H1 (cell line): ENCODE results near the gene CBFA2T2. TPM values are rescaled to one million over a fixed set of nuclear protein-coding genes. Genes with fewer than 3 reads are reported as not detected.

Experiments used
- CTCF ChIA-PET: fragments of 300-600 bp; sonication (Branson Sonifier 250); formaldehyde crosslinking; loops from one replicate; lab custom pipeline; 2021; ENCODE audit not compliant: partially characterized antibody; lab: Charles Lee
- POLR2A ChIA-PET: fragments of 300-600 bp; sonication (Branson Sonifier 250); formaldehyde crosslinking; loops from one replicate; lab custom pipeline; 2021; ENCODE audit warnings: inconsistent platforms; ENCODE audit not compliant: partially characterized antibody; lab: Charles Lee
- DNase-seq, 2 experiments: peaks; one replicate each; pipeline versions ENCODE4 v3.0.0 to v3.0.0-alpha.2; 2010 to 2022; ENCODE audit warnings: low spot score in 2 of 2, low read depth in 1 of 2, mixed read lengths in 1 of 2
- FAIRE-seq: peaks from 2 replicates; lab custom pipeline; 2011; peaks lifted over from hg19 to GRCh38; lab: Jason Lieb, UNC
- H2AFZ ChIP-seq: 2 replicates; pipeline ENCODE4 v1.8.1; 2012; ENCODE audit warnings: low read length, inconsistent platforms
- H2AK5ac ChIP-seq: 2 replicates; pipeline ENCODE4 v1.6.1; 2013; ENCODE audit warnings: low read depth, low read length
- H2BK120ac ChIP-seq: replicated peaks from 2 replicates; pipeline ENCODE3; 2013; ENCODE audit warnings: low read depth, low read length, inconsistent platforms
- H2BK12ac ChIP-seq: 2 replicates; pipeline ENCODE4 v1.6.1; 2013; ENCODE audit warnings: low read depth, low read length
- H2BK15ac ChIP-seq: 2 replicates; pipeline ENCODE4 v1.6.1; 2013; ENCODE audit warnings: low read length
- H2BK20ac ChIP-seq: 2 replicates; pipeline ENCODE4 v1.6.1; 2013; ENCODE audit warnings: low read length
- H2BK5ac ChIP-seq: 2 replicates; pipeline ENCODE4 v1.6.1; 2013; ENCODE audit warnings: low read depth, low read length
- H3K14ac ChIP-seq: 2 replicates; pipeline ENCODE4 v1.6.1; 2013; ENCODE audit warnings: inconsistent platforms; ENCODE audit not compliant: insufficient read length
- H3K18ac ChIP-seq: 2 replicates; pipeline ENCODE4 v1.6.1; 2013; ENCODE audit warnings: low read length; ENCODE audit errors: extremely low read depth
- H3K23ac ChIP-seq: 2 replicates; pipeline ENCODE4 v1.6.1; 2013; ENCODE audit warnings: inconsistent platforms; ENCODE audit not compliant: insufficient read length
- H3K23me2 ChIP-seq: 2 replicates; pipeline ENCODE4 v1.6.1; 2013; ENCODE audit warnings: low read depth, low read length
- H3K27ac ChIP-seq: 2 replicates; pipeline ENCODE4 v1.6.1; 2011; ENCODE audit warnings: low read depth, low read length, inconsistent platforms
- H3K27me3 ChIP-seq, 4 experiments: replicated peaks in 1 of 4; 1 replicate in 1 of 4; 2 replicates in 3 of 4; pipeline versions ENCODE4 v1.6.1 to v1.8.1; 2011 to 2013; ENCODE audit warnings: low read length in 3 of 4, mild to moderate bottlenecking in 3 of 4, inconsistent platforms in 2 of 4, mixed read lengths in 2 of 4, moderate library complexity in 1 of 4; ENCODE audit not compliant: control insufficient read depth in 3 of 4, insufficient read depth in 3 of 4; ENCODE audit errors: extremely low read depth in 1 of 4
- H3K36me3 ChIP-seq, 4 experiments: 2 replicates each; pipeline versions ENCODE4 v1.6.1 to v1.8.1; 2011 to 2013; ENCODE audit warnings: mild to moderate bottlenecking in 4 of 4, low read length in 3 of 4, moderate library complexity in 2 of 4, control low read depth in 1 of 4, inconsistent platforms in 1 of 4; ENCODE audit not compliant: insufficient read depth in 4 of 4, control insufficient read depth in 2 of 4
- H3K4ac ChIP-seq: replicated peaks from 2 replicates; pipeline ENCODE3; 2013; ENCODE audit warnings: low read length, low read depth, mixed read lengths, inconsistent platforms; ENCODE audit not compliant: insufficient read length
- H3K4me1 ChIP-seq, 4 experiments: replicated peaks in 1 of 4; 1 replicate in 1 of 4; 2 replicates in 3 of 4; pipeline versions ENCODE4 v1.6.1 to v1.8.1; 2011 to 2013; ENCODE audit warnings: low read length in 3 of 4, inconsistent platforms in 2 of 4, mixed read lengths in 1 of 4; ENCODE audit not compliant: insufficient read depth in 4 of 4, control insufficient read depth in 3 of 4
- H3K4me2 ChIP-seq, 2 experiments: 2 replicates each; pipeline versions ENCODE4 v1.6.1 to v1.8.1; 2011 to 2013; ENCODE audit warnings: low read depth in 2 of 2, low read length in 2 of 2, control low read depth in 1 of 2, inconsistent platforms in 1 of 2, mild to moderate bottlenecking in 1 of 2; ENCODE audit not compliant: insufficient read depth in 1 of 2
- H3K4me3 ChIP-seq, 4 experiments: fragments of 200-600, 300-600 bp in 1 of 4; sonication (generic), shearing (Covaris generic), sonication (Bioruptor Twin) in 1 of 4; 2 replicates each; pipeline versions ENCODE4 v1.5.1 to v1.8.1; 2011 to 2016; ENCODE audit warnings: low read length in 4 of 4, low read depth in 3 of 4, control low read depth in 2 of 4, inconsistent platforms in 2 of 4, mild to moderate bottlenecking in 2 of 4, mixed read lengths in 1 of 4, moderate library complexity in 1 of 4; ENCODE audit not compliant: insufficient read depth in 2 of 4; ENCODE audit errors: extremely low read depth in 1 of 4
- H3K56ac ChIP-seq: replicated peaks from 2 replicates; pipeline ENCODE3; 2013; ENCODE audit warnings: low read depth, mild to moderate bottlenecking, mixed read lengths, low read length, inconsistent platforms; ENCODE audit not compliant: insufficient read length
- H3K79me1 ChIP-seq: 2 replicates; pipeline ENCODE4 v1.6.1; 2013; ENCODE audit warnings: low read depth, low read length, control low read depth
- H3K79me2 ChIP-seq, 2 experiments: 2 replicates each; pipeline versions ENCODE4 v1.6.1 to v1.8.1; 2012 to 2013; ENCODE audit warnings: low read length in 2 of 2, mild to moderate bottlenecking in 2 of 2, inconsistent platforms in 1 of 2; ENCODE audit not compliant: insufficient read depth in 2 of 2, control insufficient read depth in 1 of 2
- H3K9ac ChIP-seq, 4 experiments: replicated peaks in 1 of 4; 1 replicate in 1 of 4; 2 replicates in 3 of 4; pipeline versions ENCODE4 v1.6.1 to v1.8.1; 2011 to 2013; ENCODE audit warnings: low read depth in 3 of 4, low read length in 3 of 4, control low read depth in 2 of 4, mild to moderate bottlenecking in 2 of 4, moderate library complexity in 2 of 4, inconsistent platforms in 1 of 4; ENCODE audit errors: extremely low read depth in 1 of 4
- H3K9me3 ChIP-seq, 2 experiments: 2 replicates each; pipeline versions ENCODE4 v1.6.1 to v1.8.1; 2012 to 2013; ENCODE audit warnings: mild to moderate bottlenecking in 2 of 2, moderate library complexity in 2 of 2, control low read depth in 1 of 2, inconsistent platforms in 1 of 2, low read depth in 1 of 2, low read length in 1 of 2, mixed read lengths in 1 of 2; ENCODE audit not compliant: insufficient read depth in 2 of 2
- H4K20me1 ChIP-seq, 2 experiments: replicated peaks in 1 of 2; 2 replicates each; pipeline versions ENCODE3 to v1.8.1; 2011 to 2013; ENCODE audit warnings: inconsistent platforms in 2 of 2, low read length in 2 of 2, mild to moderate bottlenecking in 1 of 2; ENCODE audit not compliant: insufficient read depth in 2 of 2, control insufficient read depth in 1 of 2
- H4K5ac ChIP-seq: 2 replicates; pipeline ENCODE4 v1.6.1; 2013; ENCODE audit warnings: low read length, low read depth, mixed read lengths, inconsistent platforms; ENCODE audit not compliant: insufficient read length
- H4K8ac ChIP-seq: 2 replicates; pipeline ENCODE4 v1.8.0; 2013; ENCODE audit warnings: mild to moderate bottlenecking, moderate library complexity, low read length, inconsistent platforms; ENCODE audit not compliant: insufficient read depth; ENCODE audit errors: extremely low read depth
- H4K91ac ChIP-seq: replicated peaks from 2 replicates; pipeline ENCODE3; 2013; ENCODE audit warnings: low read length, mixed read lengths, inconsistent platforms; ENCODE audit not compliant: insufficient read length
- NANOG ChIP-seq: IDR thresholded peaks from 2 replicates; pipeline ENCODE4 v1.6.1; 2011; ENCODE audit warnings: low read length, low read depth, mild to moderate bottlenecking, inconsistent platforms; ENCODE audit not compliant: insufficient read depth, poor library complexity, severe bottlenecking
- POLR2A ChIP-seq, 2 experiments: IDR thresholded peaks; 1 replicate in 1 of 2; 2 replicates in 1 of 2; pipeline ENCODE4 v1.6.1; 2011; ENCODE audit warnings: low read depth in 2 of 2, low read length in 2 of 2, mild to moderate bottlenecking in 2 of 2; ENCODE audit errors: control extremely low read depth in 1 of 2
- SIRT6 ChIP-seq: IDR thresholded peaks from one replicate; pipeline ENCODE4 v1.7.1; 2012; ENCODE audit warnings: low read length, inconsistent platforms
- SRF ChIP-seq: IDR thresholded peaks from 2 replicates; pipeline ENCODE4 v1.6.1; 2011; ENCODE audit warnings: mild to moderate bottlenecking, low read depth, low read length, moderate library complexity
- TEAD4 ChIP-seq: IDR thresholded peaks from 2 replicates; pipeline ENCODE4 v1.6.1; 2012; ENCODE audit warnings: low read depth, low read length, inconsistent platforms, mixed read lengths
- WGBS, 2 experiments: shearing (Covaris generic) in 1 of 2; methylation state at CpG; one replicate each; pipeline versions ENCODE4 v1.1.6 to v1.1.7; 2013 to 2015; ENCODE audit warnings: low lambda C conversion rate in 2 of 2, mixed read lengths in 2 of 2, inconsistent platforms in 1 of 2, low coverage in 1 of 2, missing lambda C conversion rate in 1 of 2; ENCODE audit not compliant: insufficient replicate concordance in 2 of 2, insufficient coverage in 1 of 2, insufficient read length in 1 of 2; ENCODE audit errors: extremely low coverage in 1 of 2, missing lambda C conversion rate in 1 of 2; 5-methylcytosine and 5-hydroxymethylcytosine counted together
- polyA plus RNA-seq, 7 experiments: library from polyadenylated mRNA; depleted of rRNA in 3 of 7; stranded (reverse) in 5 of 7; unstranded in 2 of 7; fragments of >200 nt in 5 of 7; fragments of 200-250 nt in 2 of 7; gene quantifications; 1 replicate in 5 of 7; 2 replicates in 1 of 7; 4 replicates in 1 of 7; pipeline versions ENCODE4 v1.2.1 to v1.2.3, GENCODE V29; 2011 to 2013; ENCODE audit warnings: missing spikeins in 2 of 7, mixed read lengths in 2 of 7
- total RNA-seq: library from RNA; stranded (reverse); fragmentation: NEBNext Ultra II Directional; extraction: Animal tissue kit (Norgen Biotek cat#: 25700); gene quantifications from 2 replicates; pipeline ENCODE4 v1.2.1, GENCODE V29; 2021

The CBFA2T2 gene
- total and polyA plus RNA-seq, 2 of the 8 experiments (the other 6 are each of a cell fraction or from before 2014, with no cell fraction given): 11.6 to 12.9 TPM

DNA sequence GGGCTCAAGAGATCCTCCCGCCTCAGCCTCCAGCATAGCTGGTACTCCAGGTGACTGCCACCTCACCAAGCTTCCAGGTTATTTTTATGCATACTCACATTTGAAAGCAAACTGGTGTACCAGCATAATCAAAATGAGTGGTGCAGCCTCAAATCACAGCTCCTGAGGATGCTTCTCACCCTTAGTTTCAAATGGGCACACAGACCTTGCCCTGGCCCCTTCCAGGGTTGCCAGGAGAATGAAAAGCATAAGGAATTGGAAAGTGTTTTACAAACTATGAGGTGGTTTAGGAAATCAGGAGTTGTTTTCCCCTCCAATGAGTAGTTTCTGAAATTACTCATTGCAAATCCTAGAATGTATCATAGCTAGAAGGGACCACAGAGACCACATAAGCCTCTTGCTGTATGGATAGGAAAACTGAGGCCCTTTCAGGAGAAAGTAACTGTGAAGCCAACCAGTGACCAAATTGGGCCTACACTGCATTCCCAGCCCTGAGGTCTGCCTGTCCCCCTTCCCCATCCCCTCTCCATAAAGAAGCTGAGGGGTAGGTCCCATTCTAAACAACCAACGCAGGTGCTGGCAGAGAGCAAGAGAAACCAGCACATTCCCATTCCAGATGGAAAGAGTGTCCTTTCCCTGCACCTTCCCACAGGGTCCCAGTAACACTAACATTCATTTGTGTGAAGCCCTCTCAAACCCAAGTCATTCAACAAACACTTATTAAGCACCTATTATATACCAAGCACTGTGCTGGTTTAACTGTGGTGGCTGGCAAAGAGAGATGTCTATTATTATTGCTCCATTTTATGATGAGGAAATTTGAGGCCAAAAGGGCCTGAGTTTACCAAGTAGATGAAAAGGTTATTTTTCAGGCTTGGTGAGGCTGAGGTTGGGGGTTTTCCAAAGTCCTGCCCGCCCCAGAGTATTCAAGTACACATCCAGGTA is 198.4 kb downstream of the CBFA2T2 start:
- Histone ChIP-seq H3K9me3 (no peaks in the 10 kb centered on the region), H2BK5ac (no peak overlapping the region), H2BK120ac (no peak overlapping the region), H3K4me2 (no peak overlapping the region), H3K9ac (no peak overlapping the region), H3K27me3 (peaks cover 0 to 9% (median 2%) of the 10 kb centered on the region in 4 experiments; a peak in 4 of 7 replicates), H3K23ac (no peak overlapping the region), H3K27ac (no peak overlapping the region), H3K18ac (no peak overlapping the region), H3K14ac (no peak overlapping the region), H2AK5ac (no peak overlapping the region), H3K79me1 (peaks cover 12% of the 10 kb centered on the region), H3K79me2 (peaks cover 0 to 24% of the 10 kb centered on the region in 2 experiments; a peak in 3 of 4 replicates), H3K23me2 (peaks cover 9% of the 10 kb centered on the region), H2BK15ac (0 out of 2 replicates have a peak overlapping the region, but pooled peaks have one; percentile 34), H4K5ac (no peak overlapping the region), H3K56ac (no peak overlapping the region), H2BK20ac (no peak overlapping the region), H4K8ac (no peak overlapping the region; the same call in 1 of the 2 replicates), H3K4me1 (peaks cover 4 to 26% (median 16%) of the 10 kb centered on the region in 4 experiments), H2AFZ (no peak overlapping the region), H4K91ac (no peak overlapping the region), H3K36me3 (peaks cover 0 to 4% (median 0%) of the 10 kb centered on the region in 4 experiments; a peak in 1 of 8 replicates), H2BK12ac (no peak overlapping the region), H4K20me1 (peaks cover 7 to 14% of the 10 kb centered on the region in 2 experiments), H3K4ac (no peak overlapping the region), H3K4me3 (no peak overlapping the region)
- ChIA-PET POLR2A (interaction anchor here (1.5 to 2.8 kb wide), 4 partner anchors 10 to 44 kb away, joined by 3 to 10 read pairs (median 6); partner anchors contain the start of genes NECAB3 and ZNF341), CTCF (interaction anchor here (1.6 to 1.8 kb wide), 2 partner anchors 15 to 53 kb away, joined by 4 to 5 read pairs; no protein-coding TSS in a partner anchor)
- 88% methylated on average over 3 of the region's 3 CpGs; no CpG with 5 or more reads in 1 of the 2 experiments for WGBS, 2 experiments
- DNase-seq (no peak), FAIRE-seq (no peak)
- TF ChIP-seq NANOG (no peak), SRF (no peak), POLR2A (IDR thresholded peaks at IDR 0.05; ENCODE audit: control extremely low read depth in 1 of 2, low read depth in 2 of 2, low read length in 2 of 2) (no peak), SIRT6 (no peak), TEAD4 (no peak)
